Testis (tissue), 3 donors: ENCODE data around the gene C12orf42. TPM values are rescaled to one million over a fixed set of nuclear protein-coding genes. Genes with fewer than 3 reads are reported as not detected.

Source experiments
- DNase-seq: peaks from one replicate; pipeline ENCODE4 v3.0.0-alpha.2; 2019
- H3K27ac ChIP-seq, 2 donors: fragments of 200-600 bp; sonication (generic); one replicate each; pipeline ENCODE4 v1.5.1; 2019
- H3K27me3 ChIP-seq: fragments of 200-600 bp; sonication (generic); one replicate; pipeline ENCODE4 v1.5.1; 2019
- H3K36me3 ChIP-seq: fragments of 200-600 bp; sonication (generic); one replicate; pipeline ENCODE4 v1.5.1; 2017; ENCODE audit warnings: low read depth; ENCODE audit errors: missing control alignments
- H3K4me1 ChIP-seq: fragments of 200-600 bp; sonication (generic); one replicate; pipeline ENCODE4 v1.5.1; 2019
- H3K4me3 ChIP-seq, 2 donors: fragments of 200-600 bp; sonication (generic); one replicate each; pipeline ENCODE4 v1.5.1; 2017 to 2019
- H3K9me3 ChIP-seq: fragments of 200-600 bp; sonication (generic); one replicate; pipeline ENCODE4 v1.5.1; 2017
- CTCF ChIP-seq, 3 experiments: fragments of 450-650 bp in 2 of 3; fragments of 200-600 bp in 1 of 3; sonication (generic) in 1 of 3; IDR thresholded peaks; one replicate each; pipeline ENCODE4 v1.5.1; 2016 to 2019; ENCODE audit warnings: antibody characterized with exemption in 3 of 3, mild to moderate bottlenecking in 2 of 3, moderate library complexity in 1 of 3
- POLR2A ChIP-seq: fragments of 450-650 bp; IDR thresholded peaks from one replicate; pipeline ENCODE4 v1.6.1; 2017; ENCODE audit warnings: antibody characterized with exemption, mild to moderate bottlenecking, moderate library complexity
- WGBS, 2 donors: methylation state at CpG; one replicate each; pipeline ENCODE4 v1.1.5; 2018; 5-methylcytosine and 5-hydroxymethylcytosine counted together
- intact Hi-C: fragments of 100-400 bp; cut with DNase I; formaldehyde crosslinking; loops from one replicate; pipeline ENCODE4 v1.15.1; 2023; ENCODE audit warnings: low total_unique reads
- polyA plus RNA-seq: library from polyadenylated mRNA; stranded (reverse); fragments of 350-450 nt; fragmentation: Illumina TruSeq; extraction: RNeasy Lipid Tissue Mini Kit (QIAGEN cat#74804); gene quantifications from one replicate; pipeline ENCODE4 v1.2.3, GENCODE V29; 2014; ENCODE audit warnings: low read depth, low replicate concordance; ENCODE audit not compliant: insufficient read depth
- total RNA-seq, 2 donors: library from RNA; depleted of rRNA; stranded (reverse); fragments of >200 nt; gene quantifications; one replicate each; pipeline ENCODE4 v1.2.3, GENCODE V29; 2016

Gene C12orf42
- total and polyA plus RNA-seq, 3 donors from 2014 or later = 22.5 to 57.9 (median 46.8) TPM

- no peak for DNase-seq
- no peaks in the 10 kb centered on the region for H3K36me3 ChIP-seq
- no peak overlapping the region for H3K4me3 ChIP-seq
- TF ChIP-seq POLR2A (no peak), CTCF (IDR thresholded peaks at IDR 0.05) (no peak)
- 57 to 68% methylated on average over 6 of the region's 6 CpGs for WGBS, 2 donors
- no peaks in the 10 kb centered on the region for H3K27me3 ChIP-seq
- H3K9me3 ChIP-seq = no peaks in the 10 kb centered on the region
- no peak overlapping the region for H3K27ac ChIP-seq
- H3K4me1 ChIP-seq = no peaks in the 10 kb centered on the region
- intact Hi-C loops = no loop called here
Measured at GRCh38 chr12:103379670-103380069, 116.1 kb downstream of the C12orf42 start.

GRCh38 chr12:103373088-103373523, 122.7 kb downstream of the C12orf42 start:
- H3K4me3 ChIP-seq = no peak overlapping the region
- H3K27me3 ChIP-seq = no peaks in the 10 kb centered on the region
- intact Hi-C loops = no loop called here
- no peaks in the 10 kb centered on the region for H3K9me3 ChIP-seq
- TF ChIP-seq POLR2A (no peak), CTCF (IDR thresholded peaks at IDR 0.05) (no peak)
- no peaks in the 10 kb centered on the region for H3K36me3 ChIP-seq
- H3K4me1 ChIP-seq = no peaks in the 10 kb centered on the region
- 72 to 92% methylated on average over 4 of the region's 4 CpGs for WGBS, 2 donors
- H3K27ac ChIP-seq = no peak overlapping the region
- no peak for DNase-seq

- 80 to 94% methylated on average over 1 of the region's 1 CpG for WGBS, 2 donors
- H3K27ac ChIP-seq = no peak overlapping the region
- H3K9me3 ChIP-seq = no peaks in the 10 kb centered on the region
- no peaks in the 10 kb centered on the region for H3K36me3 ChIP-seq
- no peak for DNase-seq
- intact Hi-C loops = no loop called here
- no peak overlapping the region for H3K4me3 ChIP-seq
- H3K4me1 ChIP-seq = no peaks in the 10 kb centered on the region
- H3K27me3 ChIP-seq = no peaks in the 10 kb centered on the region
- no peak for TF ChIP-seq CTCF (IDR thresholded peaks at IDR 0.05)
- no peak for TF ChIP-seq POLR2A
Measured at GRCh38 chr12:103369929-103370328, 125.8 kb downstream of the C12orf42 start.

DNA sequence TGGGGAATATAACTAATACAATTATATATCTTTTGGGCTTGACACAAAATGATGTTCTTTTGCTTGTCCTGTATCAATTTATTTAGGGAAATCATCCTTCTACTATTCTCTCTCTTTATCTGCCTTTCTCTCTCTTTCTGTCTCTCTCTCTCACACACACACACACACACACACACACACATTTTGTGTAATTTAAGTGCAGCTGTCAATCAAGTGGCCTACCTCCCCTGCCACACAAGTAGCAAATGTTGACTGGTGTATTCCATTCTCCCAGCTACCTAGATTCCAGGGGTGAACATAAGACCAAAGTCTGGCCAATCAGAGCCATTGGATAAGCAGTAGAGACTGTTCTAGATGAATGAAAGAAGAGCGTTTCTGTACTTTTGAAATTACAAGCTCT, 127.6 kb downstream of the C12orf42 start:
- no peaks in the 10 kb centered on the region for H3K4me1 ChIP-seq
- intact Hi-C loops = no loop called here
- H3K27ac ChIP-seq = no peak overlapping the region
- TF ChIP-seq CTCF (IDR thresholded peaks at IDR 0.05) = no peak
- no peak for TF ChIP-seq POLR2A
- no peaks in the 10 kb centered on the region for H3K36me3 ChIP-seq
- H3K9me3 ChIP-seq = no peaks in the 10 kb centered on the region
- no peak overlapping the region for H3K4me3 ChIP-seq
- 71 to 92% methylated on average over 1 of the region's 1 CpG for WGBS, 2 donors
- H3K27me3 ChIP-seq = no peaks in the 10 kb centered on the region
- no peak for DNase-seq

- WGBS, 2 donors = 83 to 94% methylated on average over 2 of the region's 2 CpGs
- Histone ChIP-seq H3K36me3 (no peaks in the 10 kb centered on the region), H3K27ac (no peak overlapping the region), H3K9me3 (no peaks in the 10 kb centered on the region), H3K4me1 (no peaks in the 10 kb centered on the region), H3K4me3 (no peak overlapping the region), H3K27me3 (no peaks in the 10 kb centered on the region)
- no peak for TF ChIP-seq POLR2A
- TF ChIP-seq CTCF (IDR thresholded peaks at IDR 0.05) = no peak
- DNase-seq = no peak
- intact Hi-C loops = no loop called here
Measured at GRCh38 chr12:103354403-103354802, 141.4 kb downstream of the C12orf42 start.
